ENCODE results near the gene SAMD1.

DNA sequence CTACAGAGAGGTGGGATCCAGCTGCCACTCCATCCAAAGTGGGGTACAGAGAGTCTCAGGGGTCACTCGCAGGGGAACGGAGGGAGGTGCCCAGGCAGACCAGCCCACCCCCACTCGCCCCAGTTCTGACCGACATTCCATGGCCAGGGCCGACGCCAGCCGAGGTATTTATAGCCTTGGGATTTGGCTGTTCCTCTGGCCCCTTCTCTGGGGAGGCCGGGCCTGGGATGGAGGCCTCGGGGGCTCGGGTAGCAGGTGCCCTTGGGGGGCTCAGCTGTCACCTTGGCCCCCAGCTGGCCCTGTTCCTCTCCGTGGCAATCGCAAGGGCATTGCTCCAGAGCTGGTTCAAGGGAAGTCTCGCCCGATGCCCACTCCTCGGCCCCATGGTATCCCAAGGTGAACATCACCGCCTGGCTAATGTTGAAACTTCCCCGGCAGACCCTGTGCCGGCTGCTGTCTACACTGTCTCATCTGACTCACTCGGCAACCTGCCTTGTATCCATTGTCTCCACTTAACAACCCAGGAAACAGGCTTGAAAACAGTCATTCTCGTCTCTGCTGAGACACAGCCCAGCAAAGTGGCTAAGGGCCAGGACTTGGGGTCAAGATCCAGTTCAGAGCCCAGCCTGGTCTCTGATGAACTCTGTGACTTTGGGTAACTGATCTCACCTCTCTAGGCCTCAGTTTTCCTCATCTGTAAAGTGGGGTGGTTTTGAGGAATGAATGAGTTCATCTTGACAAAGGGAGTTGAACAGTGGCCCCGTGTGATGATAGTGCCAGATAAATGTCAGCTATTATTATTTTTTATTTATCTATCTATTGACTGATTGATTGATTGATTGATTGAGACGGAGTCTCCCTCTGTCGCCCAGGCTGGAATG is 17.3 kb upstream of the SAMD1 start:
- TF ChIP-seq, protein P1, sequence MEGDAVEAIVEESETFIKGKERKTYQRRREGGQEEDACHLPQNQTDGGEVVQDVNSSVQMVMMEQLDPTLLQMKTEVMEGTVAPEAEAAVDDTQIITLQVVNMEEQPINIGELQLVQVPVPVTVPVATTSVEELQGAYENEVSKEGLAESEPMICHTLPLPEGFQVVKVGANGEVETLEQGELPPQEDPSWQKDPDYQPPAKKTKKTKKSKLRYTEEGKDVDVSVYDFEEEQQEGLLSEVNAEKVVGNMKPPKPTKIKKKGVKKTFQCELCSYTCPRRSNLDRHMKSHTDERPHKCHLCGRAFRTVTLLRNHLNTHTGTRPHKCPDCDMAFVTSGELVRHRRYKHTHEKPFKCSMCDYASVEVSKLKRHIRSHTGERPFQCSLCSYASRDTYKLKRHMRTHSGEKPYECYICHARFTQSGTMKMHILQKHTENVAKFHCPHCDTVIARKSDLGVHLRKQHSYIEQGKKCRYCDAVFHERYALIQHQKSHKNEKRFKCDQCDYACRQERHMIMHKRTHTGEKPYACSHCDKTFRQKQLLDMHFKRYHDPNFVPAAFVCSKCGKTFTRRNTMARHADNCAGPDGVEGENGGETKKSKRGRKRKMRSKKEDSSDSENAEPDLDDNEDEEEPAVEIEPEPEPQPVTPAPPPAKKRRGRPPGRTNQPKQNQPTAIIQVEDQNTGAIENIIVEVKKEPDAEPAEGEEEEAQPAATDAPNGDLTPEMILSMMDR (IDR thresholded peaks at IDR 0.05), result no peak
- TF ChIP-seq POLR2A (IDR thresholded peaks at IDR 0.05), result no peak

All from body of pancreas (tissue), 4 donors.